ENCODE measurements around the gene MCM5. TPM values are rescaled to one million over a fixed set of nuclear protein-coding genes. Genes with fewer than 3 reads are reported as not detected.

Gene MCM5
- total and polyA plus RNA-seq, 7 donors = 9.9 to 42.6 (median 13.4) TPM

- Histone ChIP-seq H3K27ac (no peak overlapping the region), H3K27me3 (no peaks in the 10 kb centered on the region), H3K9me3 (no peaks in the 10 kb centered on the region), H3K36me3 (no peaks in the 10 kb centered on the region), H3K4me1 (peaks cover 0 to 30% (median 27%) of the 10 kb centered on the region in 4 donors), H3K4me3 (no peak overlapping the region)
- intact Hi-C loops (cut with DNase I) = loop anchor here (10.0 kb wide), 1 partner anchor 546 kb away; no protein-coding TSS in a partner anchor
- TF ChIP-seq EP300 (IDR thresholded peaks at IDR 0.05) = no peak
- DNase-seq = no peak
- 35 to 68% methylated on average over 3 of the region's 3 CpGs for WGBS, 2 donors
These were observed 21.3 kb upstream of the MCM5 start for GRCh38 chr22:35378621-35379020.

GRCh38 chr22:35379146-35379993 is 20.6 kb upstream of the MCM5 start:
- TF ChIP-seq EP300 (IDR thresholded peaks at IDR 0.05) (no peak), CTCF (IDR thresholded peaks at IDR 0.05) (no peak), POLR2A (IDR thresholded peaks at IDR 0.05) (no peak), POLR2AphosphoS5 (IDR thresholded peaks at IDR 0.05) (no peak)
- H3K27ac ChIP-seq = peak overlapping the region in 2 of 4 donors; percentile 85 to 86
- 33 to 58% methylated on average over 10 of the region's 10 CpGs for WGBS, 2 donors
- H3K36me3 ChIP-seq = no peaks in the 10 kb centered on the region
- intact Hi-C loops (cut with DNase I) = loop anchor here (10.0 kb wide), 1 partner anchor 545 kb away; no protein-coding TSS in a partner anchor
- DNase-seq = no peak
- no peak overlapping the region for H3K4me3 ChIP-seq
- peaks cover 0 to 30% (median 27%) of the 10 kb centered on the region in 4 donors for H3K4me1 ChIP-seq
- no peaks in the 10 kb centered on the region for H3K27me3 ChIP-seq
- no peaks in the 10 kb centered on the region for H3K9me3 ChIP-seq

DNA sequence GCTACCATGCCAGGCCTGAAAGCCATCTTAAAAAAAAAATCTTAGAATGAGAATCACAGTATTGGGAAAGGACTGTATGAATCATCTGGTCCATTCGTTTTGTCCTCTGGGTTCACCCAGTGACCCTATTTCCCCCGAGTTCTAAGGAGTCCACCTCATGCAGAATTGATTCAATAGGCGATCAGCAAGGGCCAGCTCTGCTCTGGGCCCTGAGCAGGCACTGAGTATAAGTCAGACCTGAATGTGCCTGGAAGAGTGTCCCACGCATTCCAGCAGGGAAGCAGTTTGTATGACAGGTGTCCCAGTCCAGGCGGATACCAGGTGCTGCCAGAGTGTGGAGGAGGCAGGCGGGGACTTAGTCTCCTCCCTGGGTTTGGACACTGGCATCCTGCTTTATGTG is 19.9 kb upstream of the MCM5 start:
- no peaks in the 10 kb centered on the region for H3K9me3 ChIP-seq
- H3K27me3 ChIP-seq = no peaks in the 10 kb centered on the region
- TF ChIP-seq CTCF (IDR thresholded peaks at IDR 0.05) = no peak
- TF ChIP-seq POLR2AphosphoS5 (IDR thresholded peaks at IDR 0.05) = no peak
- no peak for TF ChIP-seq POLR2A (IDR thresholded peaks at IDR 0.05)
- no peak for TF ChIP-seq EP300 (IDR thresholded peaks at IDR 0.05)
- peak overlapping the region; percentile 79 to 86 (median 85) for H3K27ac ChIP-seq
- no peaks in the 10 kb centered on the region for H3K36me3 ChIP-seq
- DNase-seq = no peak
- intact Hi-C loops (cut with DNase I) = loop anchor here (2.0 kb wide), 1 partner anchor 19 kb away; no protein-coding TSS in a partner anchor
- peaks cover 0 to 30% (median 27%) of the 10 kb centered on the region in 4 donors for H3K4me1 ChIP-seq
- no peak overlapping the region for H3K4me3 ChIP-seq
- WGBS, 2 donors = 27 to 76% methylated on average over 6 of the region's 6 CpGs

- 4% methylated on average over 47 of the region's 47 CpGs for WGBS, 2 donors
- intact Hi-C loops (cut with DNase I) = loop anchor here (2.0 kb wide), 1 partner anchor 18 kb away; no protein-coding TSS in a partner anchor
These were observed 19.2 kb upstream of the MCM5 start, which contains the start of gene HMOX1 for GRCh38 chr22:35380537-35381423. HMOX1 (plus strand) TSS chr22:35381096; CDS start chr22:35381174, 78 bp downstream.

More at GRCh38 chr22:35380537-35381423, 19.2 kb upstream of the MCM5 start, which contains the start of gene HMOX1:
- peak; percentile 52 to 53 for TF ChIP-seq POLR2A (IDR thresholded peaks at IDR 0.05)
- peak; percentile 85 to 92 (median 88) for TF ChIP-seq POLR2AphosphoS5 (IDR thresholded peaks at IDR 0.05)
- TF ChIP-seq CTCF (IDR thresholded peaks at IDR 0.05) = peak in 1 of 4 experiments; percentile 21
- TF ChIP-seq EP300 (IDR thresholded peaks at IDR 0.05) = peak in 2 of 4 donors; percentile 24 to 43
- Histone ChIP-seq H3K27me3 (no peaks in the 10 kb centered on the region), H3K36me3 (no peaks in the 10 kb centered on the region), H3K4me1 (peaks cover 0 to 30% (median 27%) of the 10 kb centered on the region in 4 donors), H3K9me3 (no peaks in the 10 kb centered on the region), H3K4me3 (peak within 1 kb of the TSS; percentile 44 to 63 (median 59)), H3K27ac (peak within 1 kb of the TSS; percentile 79 to 86 (median 85))
- DNase-seq = peak; percentile 97
